A673 (cell line): Measurements from ENCODE around the gene BAAT. TPM values are rescaled to one million over a fixed set of nuclear protein-coding genes. Genes with fewer than 3 reads are reported as not detected.

Source experiments
- BruUV-seq: library from RNA; stranded (reverse); fragments of 400-500 nt; replicated peaks from 2 replicates; lab custom pipeline; 2021; lab: Mats Ljungman, UMichigan
- CTCF ChIA-PET: fragments of 300-600 bp; sonication (Branson Sonifier 250); formaldehyde crosslinking; loops from one replicate; lab custom pipeline; 2022; ENCODE audit warnings: antibody characterized with exemption; lab: Charles Lee
- POLR2A ChIA-PET: fragments of 300-600 bp; sonication (Branson Sonifier 250); formaldehyde crosslinking; loops from one replicate; lab custom pipeline; 2022; ENCODE audit warnings: antibody characterized with exemption; ENCODE audit not compliant: low non-redundant PET; lab: Charles Lee
- DNase-seq: peaks from one replicate; pipeline ENCODE4 v3.0.0-alpha.2; 2015; ENCODE audit warnings: low spot score
- H3K27ac ChIP-seq: fragments of 200-600 bp; sonication (generic); 2 replicates; pipeline ENCODE4 v1.5.1; 2016; ENCODE audit warnings: mixed run types, low read depth, mild to moderate bottlenecking, mixed read lengths, antibody characterized with exemption, low read length; ENCODE audit not compliant: poor library complexity, severe bottlenecking
- H3K27me3 ChIP-seq: fragments of 200-600 bp; sonication (generic); replicated peaks from 2 replicates; pipeline ENCODE4 v1.6.1; 2017; ENCODE audit warnings: mixed run types, low read depth, mild to moderate bottlenecking, mixed read lengths, antibody characterized with exemption, low read length; ENCODE audit not compliant: insufficient read depth, poor library complexity
- H3K36me3 ChIP-seq: fragments of 200-600 bp; sonication (generic); 2 replicates; pipeline ENCODE4 v1.6.1; 2016; ENCODE audit warnings: mixed run types, mild to moderate bottlenecking, mixed read lengths, antibody characterized with exemption, low read length; ENCODE audit not compliant: insufficient read depth, poor library complexity, severe bottlenecking
- H3K4me1 ChIP-seq: fragments of 200-600 bp; sonication (generic); 2 replicates; pipeline ENCODE4 v1.6.1; 2017; ENCODE audit warnings: mixed run types, mild to moderate bottlenecking, mixed read lengths, antibody characterized with exemption, low read length; ENCODE audit not compliant: insufficient read depth, poor library complexity, severe bottlenecking
- H3K4me3 ChIP-seq: fragments of 200-600 bp; sonication (generic); 2 replicates; pipeline ENCODE4 v1.5.1; 2016; ENCODE audit warnings: low read depth, mixed run types, mild to moderate bottlenecking, mixed read lengths, low read length; ENCODE audit not compliant: poor library complexity, severe bottlenecking
- H3K9me3 ChIP-seq: fragments of 200-600 bp; sonication (generic); 2 replicates; pipeline ENCODE4 v1.6.1; 2016; ENCODE audit warnings: mixed run types, low read depth, mild to moderate bottlenecking, mixed read lengths, antibody characterized with exemption, low read length; ENCODE audit not compliant: poor library complexity, severe bottlenecking
- EZH2 ChIP-seq: fragments of 200-600 bp; sonication (generic); IDR thresholded peaks from 2 replicates; pipeline ENCODE4 v1.6.1; 2017; ENCODE audit warnings: borderline replicate concordance, low read depth, mild to moderate bottlenecking, mixed read lengths, antibody characterized with exemption, low read length; ENCODE audit not compliant: poor library complexity, severe bottlenecking
- intact Hi-C: fragments of 100-400 bp; cut with micrococcal nuclease; formaldehyde crosslinking; loops from one replicate; pipeline ENCODE4 v1.10.0; 2022; ENCODE audit not compliant: unreplicated experiment
- total RNA-seq: library from RNA; stranded (reverse); gene quantifications from 2 replicates; pipeline ENCODE4 v1.2.3, GENCODE V29; 2021
- TF ChIP-seq, protein P1 (sequence below): fragments of 300-800, 200-600 bp; sonication (generic); conservative IDR thresholded peaks from 2 replicates; pipeline ENCODE4 v1.5.1; 2017; ENCODE audit warnings: low read depth, mild to moderate bottlenecking, antibody characterized with exemption, low read length, moderate library complexity, mixed read lengths

The BAAT gene
- total RNA-seq, 1 experiment from 2014 or later = 0.17 TPM

DNA sequence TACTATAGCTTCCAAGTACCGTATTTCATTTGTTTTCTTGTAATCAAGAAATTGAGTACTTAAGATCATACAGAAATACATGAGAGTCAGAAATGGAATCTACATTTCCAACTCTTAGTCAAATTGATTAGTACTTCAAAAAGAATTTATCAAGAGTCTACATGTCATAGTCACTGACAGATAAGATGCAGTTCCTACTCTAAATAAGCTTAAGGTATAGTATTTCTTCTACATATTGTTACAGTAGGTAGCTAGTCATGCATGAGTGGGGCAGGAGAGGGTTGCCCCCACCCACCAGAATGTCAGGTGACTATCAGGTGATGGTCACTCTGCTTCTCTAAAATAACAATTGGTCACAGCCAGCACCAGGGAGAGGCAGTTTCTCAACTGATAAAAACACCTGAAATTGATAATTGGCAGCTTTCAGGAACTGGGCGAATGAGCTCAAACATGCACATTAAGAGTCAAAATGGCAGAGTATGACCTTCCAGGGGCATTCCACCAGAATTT, 2.9 kb downstream of the BAAT start:
- no peaks in the 10 kb centered on the region for H3K36me3 ChIP-seq
- no peaks in the 10 kb centered on the region for H3K27me3 ChIP-seq
- intact Hi-C loops = loop anchor here (10.0 kb wide), 1 partner anchor 667 kb away; no protein-coding TSS in a partner anchor
- POLR2A ChIA-PET = no interaction called here
- no peak for TF ChIP-seq EZH2
- TF ChIP-seq, protein P1, sequence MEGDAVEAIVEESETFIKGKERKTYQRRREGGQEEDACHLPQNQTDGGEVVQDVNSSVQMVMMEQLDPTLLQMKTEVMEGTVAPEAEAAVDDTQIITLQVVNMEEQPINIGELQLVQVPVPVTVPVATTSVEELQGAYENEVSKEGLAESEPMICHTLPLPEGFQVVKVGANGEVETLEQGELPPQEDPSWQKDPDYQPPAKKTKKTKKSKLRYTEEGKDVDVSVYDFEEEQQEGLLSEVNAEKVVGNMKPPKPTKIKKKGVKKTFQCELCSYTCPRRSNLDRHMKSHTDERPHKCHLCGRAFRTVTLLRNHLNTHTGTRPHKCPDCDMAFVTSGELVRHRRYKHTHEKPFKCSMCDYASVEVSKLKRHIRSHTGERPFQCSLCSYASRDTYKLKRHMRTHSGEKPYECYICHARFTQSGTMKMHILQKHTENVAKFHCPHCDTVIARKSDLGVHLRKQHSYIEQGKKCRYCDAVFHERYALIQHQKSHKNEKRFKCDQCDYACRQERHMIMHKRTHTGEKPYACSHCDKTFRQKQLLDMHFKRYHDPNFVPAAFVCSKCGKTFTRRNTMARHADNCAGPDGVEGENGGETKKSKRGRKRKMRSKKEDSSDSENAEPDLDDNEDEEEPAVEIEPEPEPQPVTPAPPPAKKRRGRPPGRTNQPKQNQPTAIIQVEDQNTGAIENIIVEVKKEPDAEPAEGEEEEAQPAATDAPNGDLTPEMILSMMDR = no peak
- H3K9me3 ChIP-seq = no peaks in the 10 kb centered on the region
- H3K27ac ChIP-seq = no peak overlapping the region
- CTCF ChIA-PET = interaction anchor here (0.6 kb wide), 1 partner anchor 265 kb away, joined by 4 read pairs; no protein-coding TSS in a partner anchor
- no peak overlapping the region for H3K4me3 ChIP-seq
- no peaks in the 10 kb centered on the region for H3K4me1 ChIP-seq
- no TSS peak for BruUV-seq
- DNase-seq = no peak

DNA sequence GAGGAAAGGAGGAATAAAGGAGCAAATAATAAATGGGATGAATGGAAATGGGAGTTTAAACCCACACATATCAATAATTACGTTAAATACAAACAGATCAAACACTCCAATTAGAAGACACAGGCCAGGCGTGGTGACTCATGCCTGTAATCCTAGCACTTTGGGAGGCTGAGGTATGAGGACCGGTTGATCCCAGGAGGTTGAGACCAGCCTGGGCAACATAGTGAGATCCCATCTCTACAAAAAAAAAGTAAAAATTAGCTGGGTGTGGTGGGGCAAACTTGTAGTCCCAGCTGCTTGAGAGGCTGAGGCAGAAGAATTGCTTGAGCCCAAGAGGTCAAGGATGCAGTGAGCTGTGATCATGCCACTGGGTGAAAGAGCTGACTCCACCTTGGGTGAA, 3.7 kb downstream of the BAAT start:
- H3K36me3 ChIP-seq = no peaks in the 10 kb centered on the region
- POLR2A ChIA-PET = no interaction called here
- H3K9me3 ChIP-seq = no peaks in the 10 kb centered on the region
- no peaks in the 10 kb centered on the region for H3K27me3 ChIP-seq
- H3K4me1 ChIP-seq = no peaks in the 10 kb centered on the region
- no peak overlapping the region for H3K4me3 ChIP-seq
- TF ChIP-seq, protein P1 = no peak
- no peak for TF ChIP-seq EZH2
- DNase-seq = no peak
- intact Hi-C loops = loop anchor here (10.0 kb wide), 1 partner anchor 666 kb away; no protein-coding TSS in a partner anchor
- no TSS peak for BruUV-seq
- H3K27ac ChIP-seq = no peak overlapping the region
- CTCF ChIA-PET = interaction anchor here (0.6 kb wide), 1 partner anchor 264 kb away, joined by 4 read pairs; no protein-coding TSS in a partner anchor

DNA sequence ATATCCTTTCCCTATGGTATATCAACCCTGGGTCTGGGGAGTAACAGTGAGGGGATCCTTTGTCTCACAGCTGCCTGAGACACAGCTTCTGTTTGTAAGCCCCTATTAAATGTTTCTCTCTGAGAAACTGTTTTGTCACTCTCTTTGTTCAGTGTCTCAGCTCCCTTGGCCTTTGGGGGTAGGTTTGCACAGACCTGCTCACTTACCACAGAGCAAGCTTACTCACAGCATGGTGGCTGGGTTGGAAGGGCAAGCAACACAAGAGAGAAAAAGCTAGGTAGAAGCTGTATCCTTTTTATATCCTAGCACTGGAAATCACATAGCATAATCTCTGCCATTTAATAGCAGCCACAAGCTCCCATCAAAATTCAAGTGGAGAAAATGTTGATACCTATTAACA, 4.5 kb downstream of the BAAT start:
- no peak overlapping the region for H3K4me3 ChIP-seq
- no peaks in the 10 kb centered on the region for H3K4me1 ChIP-seq
- BruUV-seq = no TSS peak
- H3K36me3 ChIP-seq = no peaks in the 10 kb centered on the region
- ChIA-PET POLR2A (no interaction called here), CTCF (no interaction called here)
- H3K27me3 ChIP-seq = no peaks in the 10 kb centered on the region
- TF ChIP-seq, protein P1 = no peak
- TF ChIP-seq EZH2 = no peak
- no peaks in the 10 kb centered on the region for H3K9me3 ChIP-seq
- no peak overlapping the region for H3K27ac ChIP-seq
- DNase-seq = no peak
- intact Hi-C loops = loop anchor here (10.0 kb wide), 1 partner anchor 665 kb away; no protein-coding TSS in a partner anchor
